Measurements from ENCODE around the gene RPS6KA2. TPM values are rescaled to one million over a fixed set of nuclear protein-coding genes. Genes with fewer than 3 reads are reported as not detected.

RPS6KA2 gene
- total RNA-seq, 1 donor from 2014 or later, result 168 TPM

- peak; percentile 56 to 90 for DNase-seq (ENCODE audit: low read depth in 2 of 2)
Measured at GRCh38 chr6:166489301-166490155, 137.5 kb downstream of the RPS6KA2 start.

DNA sequence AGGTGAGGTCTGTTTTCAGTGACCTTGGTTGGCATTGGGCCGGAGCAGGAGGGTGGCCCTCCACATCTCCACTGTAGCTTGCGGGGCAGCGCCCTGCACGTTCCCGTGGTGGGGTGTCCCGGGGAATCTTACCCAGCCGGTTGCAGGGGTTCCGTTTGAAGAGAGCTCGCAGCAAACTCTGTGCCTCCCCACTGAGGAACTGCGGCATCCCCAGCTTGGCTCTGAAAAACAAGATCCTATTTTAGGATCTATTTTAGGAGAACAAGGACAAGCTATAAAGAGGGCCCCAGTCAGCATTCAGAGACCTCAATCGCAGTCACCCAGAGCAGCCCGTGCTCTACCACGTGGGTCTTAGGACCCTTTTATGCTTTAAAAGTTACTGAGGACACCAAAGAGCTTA, 138.3 kb downstream of the RPS6KA2 start:
- no peak for DNase-seq (ENCODE audit: low read depth in 2 of 2)

DNA sequence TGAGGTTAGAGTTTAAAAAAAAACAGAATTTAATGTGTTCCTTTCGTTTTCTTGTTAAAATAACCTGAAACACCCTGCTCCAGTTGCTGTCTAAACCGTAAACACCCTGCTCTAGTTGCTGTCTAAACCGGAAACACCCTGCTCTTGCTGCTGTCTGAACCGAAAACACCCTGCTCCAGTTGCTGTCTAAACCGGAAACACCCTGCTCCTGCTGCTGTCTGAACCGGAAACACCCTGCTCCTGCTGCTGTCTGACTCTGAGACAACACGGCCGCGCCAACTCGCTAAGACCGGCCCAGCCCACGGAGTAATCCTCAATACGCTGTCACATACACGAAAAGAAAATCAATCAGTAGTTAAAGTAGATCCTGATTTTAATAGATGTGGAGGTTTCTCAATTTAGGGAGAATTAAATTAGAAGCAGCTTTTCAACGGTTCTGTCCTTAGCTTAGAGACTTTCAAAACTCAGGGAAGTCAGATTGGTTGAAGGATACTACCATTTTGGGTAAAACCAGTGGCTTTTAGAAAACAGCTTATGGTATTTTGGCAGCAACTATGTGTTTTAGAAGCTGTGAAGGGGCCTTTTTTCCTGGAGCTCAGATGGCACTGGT, 138.9 kb downstream of the RPS6KA2 start:
- DNase-seq (ENCODE audit: low read depth in 2 of 2), result peak; percentile 98 to 99

GRCh38 chr6:166487148-166487547, 139.9 kb downstream of the RPS6KA2 start:
- no peak for DNase-seq (ENCODE audit: low read depth in 2 of 2)

GRCh38 chr6:166486536-166486880, 140.5 kb downstream of the RPS6KA2 start:
- no peak for DNase-seq (ENCODE audit: low read depth in 2 of 2)

- no peak for DNase-seq (ENCODE audit: low read depth in 2 of 2)
Measured at GRCh38 chr6:166485651-166486535, 141.2 kb downstream of the RPS6KA2 start.

DNA sequence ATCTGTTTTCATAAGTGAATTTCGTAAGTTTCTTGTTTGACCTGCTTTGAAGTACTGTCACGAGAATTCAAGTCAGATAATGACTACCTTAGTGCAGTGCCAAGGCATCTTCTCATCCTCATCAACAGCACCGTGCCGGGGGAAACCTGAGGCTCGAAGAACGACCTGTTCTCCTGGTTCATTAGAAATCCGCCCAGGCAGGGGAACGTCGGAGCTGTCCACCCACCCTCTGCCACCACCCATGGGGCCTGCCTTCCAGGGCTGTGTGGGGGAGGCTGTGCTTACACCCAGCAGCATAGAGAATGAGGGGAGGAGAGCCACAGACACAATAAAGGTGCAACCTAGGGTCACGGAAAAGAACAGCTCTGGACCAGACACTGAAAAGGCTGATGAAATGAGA, 142.2 kb downstream of the RPS6KA2 start:
- DNase-seq (ENCODE audit: low read depth in 2 of 2), result no peak

GRCh38 chr6:166483573-166484250, 143.3 kb downstream of the RPS6KA2 start:
- DNase-seq (ENCODE audit: low read depth in 2 of 2), result no peak

DNA sequence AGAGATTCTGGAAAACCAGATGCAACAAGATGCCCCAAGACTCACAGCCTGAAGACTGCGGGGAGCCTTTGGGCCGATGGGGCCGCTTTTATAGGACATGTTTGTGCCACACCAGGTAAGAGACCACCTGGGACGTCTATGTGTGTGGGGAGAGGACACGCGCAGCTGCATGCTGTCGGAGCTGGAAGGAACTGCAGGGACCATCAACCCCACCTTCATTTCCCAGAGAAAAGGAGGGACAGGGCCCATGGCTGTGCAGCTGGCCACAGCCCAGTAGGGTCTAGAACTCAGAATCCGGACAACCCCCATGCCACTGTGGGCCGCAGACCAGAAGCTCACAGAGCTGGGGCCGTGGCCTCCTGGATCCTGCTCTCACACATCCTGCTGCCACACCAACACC, 144.0 kb downstream of the RPS6KA2 start:
- no peak for DNase-seq (ENCODE audit: low read depth in 2 of 2)

DNA sequence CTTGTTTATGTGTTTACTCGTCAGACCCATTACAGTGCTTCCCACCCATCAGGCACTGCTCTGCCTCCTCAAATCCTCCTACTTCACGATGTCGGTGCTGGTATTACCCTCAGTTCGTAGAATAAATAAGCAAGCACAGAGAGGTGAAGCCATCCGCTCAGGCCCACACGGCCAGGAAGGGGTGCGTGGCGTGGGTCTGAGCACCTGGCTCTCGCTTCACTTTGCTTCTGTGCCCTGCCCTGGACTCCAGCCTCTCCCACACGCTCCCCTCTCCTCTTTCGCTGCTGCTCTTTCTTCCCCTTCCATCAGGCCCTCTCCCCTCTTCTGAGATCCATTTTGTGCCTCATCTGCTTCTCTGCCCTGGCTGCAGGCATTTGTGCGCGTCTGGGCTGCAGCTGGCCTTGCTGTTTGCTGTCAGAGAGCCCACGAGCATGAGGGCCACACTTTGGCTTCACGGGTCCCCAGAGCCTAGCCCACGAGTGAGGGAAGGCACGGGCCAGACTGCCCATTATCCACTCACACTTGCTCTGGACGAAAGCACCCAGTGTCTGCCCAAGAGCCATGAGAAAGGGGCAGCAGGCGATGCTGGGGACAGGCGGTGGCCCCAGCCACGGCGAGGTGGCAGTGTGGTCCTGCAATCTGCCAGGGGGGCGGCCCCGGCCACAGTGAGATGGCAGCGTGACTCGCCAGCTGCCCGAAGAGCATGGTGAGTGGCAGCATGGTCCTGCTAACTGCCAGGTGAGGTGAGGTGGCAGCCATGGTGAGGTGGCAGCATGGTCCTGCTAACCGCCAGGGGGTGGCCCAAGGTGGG, 148.1 kb downstream of the RPS6KA2 start:
- no peak for DNase-seq (ENCODE audit: low read depth in 2 of 2)

DNA sequence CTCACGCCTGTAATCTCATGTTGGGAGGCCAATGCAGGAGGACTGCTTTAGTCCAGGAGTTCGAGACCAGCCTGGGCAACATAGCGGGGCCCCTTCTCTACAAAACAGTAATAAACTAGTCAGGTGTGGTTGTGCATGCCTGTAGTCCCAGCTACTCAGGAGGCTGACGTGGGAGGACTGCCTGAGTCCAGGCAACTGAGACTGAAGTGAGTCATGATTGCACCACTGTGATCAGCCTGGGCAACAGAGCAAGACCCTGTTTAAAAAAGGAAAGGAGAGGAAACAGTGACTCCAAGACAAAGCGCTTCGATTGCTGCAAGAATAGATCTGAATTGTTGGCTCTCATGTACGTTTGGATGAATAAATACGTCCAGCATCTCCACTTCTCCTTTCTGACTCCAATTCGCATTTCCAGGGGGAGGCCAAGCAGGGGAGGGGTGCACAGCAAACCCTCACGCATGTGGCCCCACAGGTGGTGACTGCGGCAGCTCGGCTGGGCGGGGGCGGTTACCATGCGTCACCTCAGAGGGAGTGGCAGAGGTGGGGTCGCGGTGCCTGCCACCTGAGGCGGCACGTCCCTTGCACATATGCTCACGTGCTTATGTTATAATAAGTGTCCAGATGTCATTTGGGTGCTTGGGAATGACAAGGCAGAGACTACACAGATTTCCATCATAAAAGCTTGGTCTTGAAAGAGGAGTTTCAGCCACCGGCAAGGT, 149.2 kb downstream of the RPS6KA2 start:
- DNase-seq (ENCODE audit: low read depth in 2 of 2), result no peak

DNA sequence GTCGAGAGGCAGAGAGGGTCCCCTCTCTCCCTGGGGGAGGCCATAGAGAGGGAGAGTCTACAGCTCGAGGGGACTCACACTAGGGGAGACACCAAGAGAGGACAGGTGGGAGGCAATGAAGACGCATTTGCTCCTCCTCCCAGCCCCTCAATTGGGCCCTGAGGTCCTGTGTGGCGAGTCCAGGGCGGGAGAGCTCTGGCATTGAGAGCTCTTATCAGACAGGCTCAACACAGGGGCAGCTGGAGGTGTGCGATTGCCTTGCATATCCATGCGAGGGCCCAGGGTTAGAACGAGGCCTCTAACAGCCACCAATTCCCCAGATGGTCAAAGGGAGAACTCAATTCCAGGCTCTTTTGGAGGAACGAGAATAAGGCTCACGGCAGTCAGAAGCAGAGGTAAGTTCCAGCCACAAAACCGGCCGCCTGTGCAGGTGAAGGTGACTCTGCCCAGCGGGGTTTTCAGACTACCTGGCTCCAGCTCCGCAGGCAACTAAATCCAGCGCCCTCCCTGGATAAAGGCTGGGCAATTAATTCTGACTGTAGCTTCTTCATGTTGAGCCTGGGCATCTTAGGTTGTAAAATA, 150.3 kb downstream of the RPS6KA2 start:
- no peak for DNase-seq (ENCODE audit: low read depth in 2 of 2)

DNA sequence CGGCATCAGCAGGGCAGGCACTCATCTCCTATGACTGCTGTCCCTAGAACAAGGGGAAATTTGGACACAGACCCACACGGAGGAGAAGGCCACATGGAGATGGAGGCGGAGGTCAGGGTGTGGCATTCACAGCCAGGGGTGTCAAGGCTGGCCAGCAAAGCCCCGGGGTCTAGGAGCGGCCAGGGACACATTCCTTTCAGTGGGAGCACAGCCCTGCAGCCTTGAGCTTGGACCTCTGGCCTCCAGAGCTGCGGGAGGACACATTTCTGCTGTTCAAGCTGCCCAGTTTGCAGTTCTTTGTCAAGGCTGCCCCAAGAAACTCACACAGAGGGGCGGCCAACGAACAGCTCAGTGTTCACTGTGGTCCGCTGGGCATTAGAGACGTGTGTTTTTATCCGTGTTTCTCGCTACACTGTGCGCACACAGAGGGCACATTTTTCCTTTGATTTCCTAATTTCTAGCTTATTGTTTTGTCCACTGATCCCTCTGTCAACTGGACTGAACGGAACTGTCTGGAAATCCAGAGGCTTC, 150.9 kb downstream of the RPS6KA2 start:
- no peak for DNase-seq (ENCODE audit: low read depth in 2 of 2)

DNA sequence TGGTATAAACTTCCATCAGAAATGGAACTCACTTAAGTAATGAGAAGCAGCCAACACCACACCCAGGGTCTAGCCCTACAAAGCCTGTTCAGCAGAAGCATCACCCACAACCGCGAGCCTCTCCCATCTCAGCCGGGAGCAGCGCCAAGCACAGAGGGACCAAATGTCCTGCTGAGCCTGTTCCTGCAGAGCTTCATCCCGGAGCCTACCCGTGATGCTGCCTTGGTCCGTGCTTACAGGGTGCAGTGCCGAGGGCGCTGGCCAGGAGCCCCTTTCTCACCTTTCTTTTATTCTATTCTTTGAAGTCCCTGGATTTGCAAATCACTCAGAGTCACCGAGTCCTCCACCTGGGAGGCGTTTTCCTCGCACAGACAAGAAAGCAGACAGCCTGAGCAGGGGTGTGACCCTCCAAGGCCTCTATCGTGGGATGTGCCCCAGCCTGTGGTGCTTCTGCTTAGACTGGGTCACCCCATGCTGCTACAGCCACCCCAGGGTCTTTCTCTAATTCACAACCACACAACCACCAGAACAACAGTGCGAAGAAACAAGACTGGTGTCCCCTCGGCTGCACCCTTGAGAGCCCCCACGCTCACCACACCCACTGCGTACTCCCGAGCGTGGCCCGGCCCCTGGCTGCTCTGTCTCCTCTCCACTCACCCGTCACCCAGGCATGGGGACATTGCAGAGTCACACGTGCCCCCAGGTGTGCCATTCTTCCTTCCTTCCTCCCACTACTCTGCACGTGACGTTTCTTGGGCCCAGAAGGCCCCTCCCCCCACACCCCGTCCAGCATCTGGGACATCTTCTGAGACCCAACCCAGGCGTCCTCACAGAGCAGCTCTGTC, 152.1 kb downstream of the RPS6KA2 start:
- DNase-seq (ENCODE audit: low read depth in 2 of 2), result no peak

- DNase-seq (ENCODE audit: low read depth in 2 of 2), result no peak
Measured at GRCh38 chr6:166473886-166474571, 153.0 kb downstream of the RPS6KA2 start.

- DNase-seq (ENCODE audit: low read depth in 2 of 2), result no peak
Measured at GRCh38 chr6:166472636-166473035, 154.4 kb downstream of the RPS6KA2 start.

GRCh38 chr6:166471797-166472260, 155.2 kb downstream of the RPS6KA2 start:
- DNase-seq (ENCODE audit: low read depth in 2 of 2), result no peak
